Left cardiac atrium (tissue), 4 donors: ENCODE measurements around the gene PRR23A. TPM values are rescaled to one million over a fixed set of nuclear protein-coding genes. Genes with fewer than 3 reads are reported as not detected.

ENCODE experiments used
- ATAC-seq, 2 donors: fragments of 200-7000 bp; cut with Tn5 transposase; one replicate each; pipeline ENCODE4 v1.9.1; 2020; ENCODE audit warnings: mild to moderate bottlenecking in 2 of 2, moderate library complexity in 2 of 2
- DNase-seq: peaks from one replicate; pipeline ENCODE4 v3.0.0-alpha.2; 2020
- intact Hi-C, 2 donors: fragments of 100-400 bp; cut with DNase I; formaldehyde crosslinking; loops; one replicate each; pipeline versions ENCODE4 v1.14.1 to v1.15.1; 2022 to 2023
- total RNA-seq, 2 donors: library from RNA; stranded (reverse); fragmentation: NEBNext Ultra II Directional; extraction: Animal tissue kit (Norgen Biotek cat#: 25700); gene quantifications; one replicate each; pipeline ENCODE4 v1.2.1, GENCODE V29; 2021
- donor health status: DM: no; HTN: yes; CAD: no.
- donor health status: DM: no; HTN: yes; CAD: no; lungs with severe emphysema.
- donor health status: DM: yes; HTN: yes; CAD: no.
- donor health status: Dilated cardiomyopathy.

The PRR23A gene
- total RNA-seq, 2 donors from 2014 or later: not detected

DNA sequence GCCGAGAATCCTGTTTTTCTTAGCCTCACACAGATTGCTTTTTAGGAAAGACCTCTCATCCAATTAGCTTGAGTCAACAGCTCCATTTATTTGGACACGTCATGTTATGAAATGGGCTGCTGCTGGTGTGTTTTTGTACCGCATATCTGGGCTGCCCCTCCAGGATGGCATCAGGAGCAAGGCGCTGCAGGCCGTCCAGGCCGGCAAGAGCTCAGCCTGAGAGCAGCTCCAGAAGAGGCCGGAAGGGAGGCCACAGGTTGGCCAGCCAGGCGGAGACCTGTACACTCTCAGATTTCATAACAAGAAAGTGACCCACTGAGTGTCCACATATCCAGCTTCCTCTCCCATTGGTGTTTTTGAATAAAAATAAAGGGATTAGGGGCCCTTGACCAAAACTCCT, 30.7 kb downstream of the PRR23A start:
- intact Hi-C loops: no loop called here
- DNase-seq: no peak
- ATAC-seq: no peak

DNA sequence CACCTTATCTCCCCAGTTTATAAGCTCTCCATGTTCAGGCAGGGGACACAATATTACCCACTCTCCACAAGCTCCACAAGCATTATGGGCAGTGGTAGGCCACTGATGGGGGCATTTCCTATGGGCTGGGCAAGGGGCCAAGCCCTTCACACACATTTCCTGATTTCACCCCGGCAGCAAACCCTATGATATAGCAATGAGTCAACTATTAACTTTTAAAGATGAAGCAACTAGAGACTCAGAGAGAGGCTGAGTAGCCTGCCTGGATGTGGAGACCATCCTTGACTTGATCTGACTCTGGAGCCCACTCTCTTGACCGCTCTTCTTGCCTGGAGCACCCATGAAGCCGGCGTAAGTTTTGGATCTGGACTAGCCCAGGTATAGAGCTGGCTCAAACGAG, 31.6 kb downstream of the PRR23A start:
- ATAC-seq: no peak

DNA sequence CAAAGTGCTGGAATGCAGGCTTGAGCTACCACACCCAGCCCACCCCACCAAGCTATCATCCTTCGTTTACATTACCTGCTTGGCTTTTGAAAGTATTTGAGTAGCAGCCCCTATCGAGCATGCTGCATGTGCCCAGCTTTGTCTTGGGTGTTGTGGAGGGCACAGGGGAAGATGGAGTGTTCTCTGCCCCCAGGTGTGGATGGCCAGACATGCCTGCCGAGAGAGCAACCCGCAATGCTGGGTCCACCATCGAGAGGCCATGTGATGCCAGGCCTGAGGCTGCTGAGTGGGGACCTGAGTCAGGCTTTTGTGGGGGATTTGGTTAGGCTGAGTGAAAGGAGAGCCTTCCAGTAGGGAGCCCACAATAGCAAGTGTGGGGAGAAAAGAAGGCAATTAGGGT, 33.1 kb downstream of the PRR23A start:
- ATAC-seq (no peak), DNase-seq (no peak)
- intact Hi-C loops: no loop called here

More for the DNA sequence above, 31.6 kb downstream of the PRR23A start:
- DNase-seq: no peak
- intact Hi-C loops: no loop called here

DNA sequence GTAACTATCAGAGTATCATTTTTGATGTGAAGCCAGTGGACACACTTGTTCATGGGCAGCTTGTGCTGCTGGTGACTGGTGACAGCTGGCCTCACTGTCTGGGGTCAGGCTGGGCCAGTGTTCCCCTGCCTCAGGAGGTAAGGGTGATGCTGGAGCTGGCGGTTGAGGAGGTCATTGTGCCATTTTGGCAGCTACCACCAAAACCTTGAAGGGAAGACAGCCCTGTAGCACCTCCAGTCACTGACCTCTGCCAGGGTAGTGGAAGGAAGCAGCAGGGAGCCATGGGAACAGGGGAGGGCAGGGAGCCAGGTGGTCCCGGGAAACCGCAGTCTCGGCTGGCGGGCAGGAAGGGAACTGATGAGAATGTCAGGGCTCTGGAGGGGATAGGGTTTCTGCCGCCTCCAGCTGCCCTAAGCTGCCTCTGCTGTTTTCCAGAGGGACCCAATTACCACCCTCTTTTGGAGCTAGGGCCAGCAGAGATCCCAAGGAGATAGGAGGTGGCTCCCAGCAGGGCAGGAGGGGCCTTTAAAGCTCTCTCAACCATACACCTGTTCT, 34.2 kb downstream of the PRR23A start:
- DNase-seq (no peak), ATAC-seq (no peak)
- intact Hi-C loops: no loop called here

DNA sequence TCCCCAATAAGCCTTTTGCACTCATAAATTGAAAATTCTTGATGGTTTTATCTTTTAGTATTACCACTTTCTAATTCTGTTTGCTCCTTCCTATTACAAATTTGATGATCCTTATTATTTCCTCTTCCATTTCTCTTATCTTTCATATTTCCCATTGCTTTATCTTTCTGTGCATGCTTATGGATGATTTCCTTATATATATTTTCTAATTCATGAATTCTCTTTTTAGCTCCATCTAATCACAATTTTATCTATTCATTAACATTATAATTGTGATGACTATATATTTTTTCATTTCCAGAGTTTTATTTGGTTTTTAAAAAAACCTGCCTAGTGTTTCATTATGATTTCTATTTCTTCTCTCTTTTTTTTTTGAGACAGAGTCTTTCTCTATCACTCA, 41.1 kb downstream of the PRR23A start:
- DNase-seq (no peak), ATAC-seq (no peak)
- intact Hi-C loops: no loop called here

DNA sequence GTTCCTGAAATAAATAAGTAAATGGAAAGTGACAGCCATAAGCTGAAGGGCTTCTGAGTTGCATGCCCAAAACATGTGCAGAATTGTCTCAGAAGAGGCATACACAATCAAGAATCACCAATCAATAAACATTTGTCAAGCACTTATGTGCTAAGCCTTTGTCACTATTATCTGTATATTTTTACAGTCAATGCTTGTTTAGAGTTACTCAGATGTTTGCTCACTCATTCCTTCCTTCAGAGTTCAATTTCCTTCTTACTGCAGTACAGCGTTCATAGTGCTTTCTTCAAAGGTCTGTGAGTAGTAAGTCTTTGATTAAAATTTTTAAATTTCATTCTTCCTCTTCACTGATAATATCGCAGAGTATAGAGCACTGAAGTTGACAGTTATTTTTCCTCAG, 41.8 kb downstream of the PRR23A start:
- intact Hi-C loops: no loop called here
- no peak for ATAC-seq
- DNase-seq: no peak

DNA sequence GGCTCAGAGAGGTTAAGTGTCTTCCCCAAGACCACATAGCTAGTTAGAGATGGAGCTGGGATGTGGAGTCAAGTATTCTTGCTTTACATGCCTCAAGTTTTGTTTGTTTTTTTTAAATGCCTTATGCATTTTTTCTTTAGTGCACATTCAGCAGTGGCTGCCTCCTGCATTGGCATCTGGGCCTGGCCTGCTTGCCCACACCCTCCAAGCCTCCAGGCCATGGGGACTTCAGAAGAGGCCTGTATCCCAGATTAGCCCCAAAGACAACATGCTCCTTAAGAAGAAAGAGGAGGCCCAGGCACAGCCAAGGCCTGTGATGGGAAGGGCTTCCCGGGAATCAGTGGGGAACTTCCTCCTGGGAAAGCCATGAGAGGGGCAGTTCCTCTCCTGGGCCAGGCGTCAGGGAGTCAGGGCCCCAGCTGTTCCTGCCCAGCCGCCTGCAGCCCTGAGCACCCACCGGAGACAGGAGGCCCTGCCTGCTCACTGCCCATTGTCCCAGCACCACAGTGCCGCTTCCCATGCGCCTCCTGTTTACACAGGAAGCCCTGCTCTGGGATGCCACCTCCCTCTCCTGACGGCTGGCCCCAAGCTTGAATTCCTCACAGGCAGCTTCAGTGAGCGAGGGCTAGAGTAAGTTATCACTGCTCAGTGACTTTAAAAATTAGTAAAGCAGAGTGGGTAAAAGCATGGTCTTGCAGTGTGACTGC, 43.1 kb downstream of the PRR23A start:
- intact Hi-C loops: no loop called here
- no peak for ATAC-seq
- DNase-seq: no peak

- intact Hi-C loops: no loop called here
- DNase-seq (no peak), ATAC-seq (no peak)
Measured at GRCh38 chr3:138960417-138960852, 45.6 kb downstream of the PRR23A start.

Other genes starting within 250 kb of the PRR23A start
- gene PIK3CB, start 171.3 kb downstream of the PRR23A start, total RNA-seq: 10 to 100 TPM; 29.0 to 32.2 TPM
- gene FOXL2, start 59.1 kb downstream of the PRR23A start, total RNA-seq: not detected
- not detected for gene FOXL2NB, start 59.1 kb downstream of the PRR23A start, total RNA-seq
- not detected for gene PRR23B, start 14.7 kb upstream of the PRR23A start, total RNA-seq
- not detected for gene PRR23C, start 38.6 kb upstream of the PRR23A start, total RNA-seq